CD4-positive, CD25-positive, alpha-beta regulatory T cell (primary cell): ENCODE data around the gene NGF. TPM values are rescaled to one million over a fixed set of nuclear protein-coding genes. Genes with fewer than 3 reads are reported as not detected.

Source experiments
- ATAC-seq, 2 donors: fragments of 150-1000 bp; cut with Tn5 transposase; one replicate each; pipeline ENCODE4 v1.10.0; 2021; ENCODE audit warnings: low read depth in 2 of 2, moderate number of reproducible peaks in 2 of 2, moderate library complexity in 1 of 2
- DNase-seq, 3 donors: peaks; one replicate each; pipeline versions ENCODE4 v3.0.0 to v3.0.0-alpha.2; 2012 to 2022; ENCODE audit warnings: mixed read lengths in 1 of 3
- H3K27ac ChIP-seq: one replicate; pipeline ENCODE4 v1.7.0; 2013; ENCODE audit warnings: mild to moderate bottlenecking, low read length; ENCODE audit not compliant: insufficient read depth, poor library complexity, severe bottlenecking
- H3K27me3 ChIP-seq: one replicate; pipeline ENCODE4 v1.7.0; 2013; ENCODE audit warnings: low read length; ENCODE audit not compliant: control insufficient read depth, insufficient read depth
- H3K36me3 ChIP-seq: one replicate; pipeline ENCODE4 v1.7.0; 2013; ENCODE audit warnings: mild to moderate bottlenecking, low read length, moderate library complexity; ENCODE audit not compliant: control insufficient read depth, insufficient read depth
- H3K4me1 ChIP-seq: 2 replicates; pipeline ENCODE4 v1.7.0; 2013; ENCODE audit warnings: mild to moderate bottlenecking, low read length; ENCODE audit not compliant: insufficient read depth, control insufficient read depth, poor library complexity, severe bottlenecking
- H3K4me3 ChIP-seq: one replicate; pipeline ENCODE4 v1.7.0; 2013; ENCODE audit warnings: low read depth, mild to moderate bottlenecking, low read length, moderate library complexity
- H3K9me3 ChIP-seq, 2 experiments: 1 replicate in 1 of 2; 2 replicates in 1 of 2; pipeline ENCODE4 v1.7.0; 2013; ENCODE audit warnings: low read length in 2 of 2, mild to moderate bottlenecking in 1 of 2, moderate library complexity in 1 of 2; ENCODE audit not compliant: control insufficient read depth in 2 of 2
- H3K27ac Mint-ChIP-seq, 3 donors: one replicate each; pipeline ENCODE4 v1.8.0; 2020 to 2022; ENCODE audit warnings: mild to moderate bottlenecking in 3 of 3, mixed read lengths in 3 of 3, moderate library complexity in 2 of 3
- H3K27me3 Mint-ChIP-seq: one replicate; pipeline ENCODE4 v1.8.0; 2022; ENCODE audit warnings: mild to moderate bottlenecking, mixed read lengths
- H3K36me3 Mint-ChIP-seq: one replicate; pipeline ENCODE4 v1.8.0; 2020; ENCODE audit warnings: mixed read lengths
- H3K4me1 Mint-ChIP-seq, 4 donors: one replicate each; pipeline ENCODE4 v1.8.0; 2020 to 2022; ENCODE audit warnings: mixed read lengths in 4 of 4, mild to moderate bottlenecking in 1 of 4
- H3K4me3 Mint-ChIP-seq, 4 donors: one replicate each; pipeline ENCODE4 v1.8.0; 2020 to 2022; ENCODE audit warnings: mild to moderate bottlenecking in 4 of 4, mixed read lengths in 4 of 4, moderate library complexity in 3 of 4
- H3K9me3 Mint-ChIP-seq, 7 donors: one replicate each; pipeline ENCODE4 v1.8.0; 2020 to 2022; ENCODE audit warnings: mixed read lengths in 7 of 7, mild to moderate bottlenecking in 3 of 7, moderate library complexity in 2 of 7
- polyA plus RNA-seq, 4 donors: library from polyadenylated mRNA; unstranded; fragments of 300-500 nt; fragmentation: Illumina TruSeq; gene quantifications; one replicate each; pipeline ENCODE4 v1.2.3, GENCODE V29; 2021
- total RNA-seq: library from RNA; stranded (reverse); gene quantifications from one replicate; pipeline ENCODE4 v1.2.3, GENCODE V29; 2022

Gene NGF
- total and polyA plus RNA-seq, 5 donors from 2014 or later = not detected

DNA sequence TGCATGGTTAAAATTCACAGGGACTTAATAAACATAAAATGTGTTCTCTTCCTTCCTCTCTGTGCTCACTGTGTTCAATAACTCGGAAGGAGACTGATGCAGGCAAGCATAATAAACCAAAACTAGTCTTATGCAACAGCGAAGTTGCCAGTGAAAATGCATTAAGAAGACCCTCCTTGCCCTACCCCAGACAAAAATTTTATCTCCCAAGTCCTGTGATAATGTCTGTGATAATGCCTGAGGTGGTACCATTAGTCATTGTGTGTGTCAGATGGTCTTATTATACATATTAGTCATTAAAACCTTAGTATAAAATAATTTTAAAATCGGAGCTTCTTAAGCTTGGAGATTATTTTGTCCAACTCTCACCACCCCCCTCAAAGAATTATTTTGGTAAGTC lies 97.8 kb downstream of the NGF start:
- no peak overlapping the region for H3K4me3 Mint-ChIP-seq
- no peaks in the 10 kb centered on the region for H3K4me1 ChIP-seq
- ATAC-seq (no peak), DNase-seq (no peak)
- no peak overlapping the region for H3K27ac ChIP-seq
- H3K4me3 ChIP-seq = no peak overlapping the region
- H3K4me1 Mint-ChIP-seq = no peaks in the 10 kb centered on the region
- no peak overlapping the region for H3K27ac Mint-ChIP-seq
- H3K9me3 ChIP-seq = no peaks in the 10 kb centered on the region
- H3K9me3 Mint-ChIP-seq = peaks cover 0 to 8% (median 0%) of the 10 kb centered on the region in 7 donors
- no peaks in the 10 kb centered on the region for H3K36me3 ChIP-seq
- H3K36me3 Mint-ChIP-seq = no peaks in the 10 kb centered on the region
- peaks cover 5% of the 10 kb centered on the region for H3K27me3 Mint-ChIP-seq
- peaks cover 6% of the 10 kb centered on the region for H3K27me3 ChIP-seq

DNA sequence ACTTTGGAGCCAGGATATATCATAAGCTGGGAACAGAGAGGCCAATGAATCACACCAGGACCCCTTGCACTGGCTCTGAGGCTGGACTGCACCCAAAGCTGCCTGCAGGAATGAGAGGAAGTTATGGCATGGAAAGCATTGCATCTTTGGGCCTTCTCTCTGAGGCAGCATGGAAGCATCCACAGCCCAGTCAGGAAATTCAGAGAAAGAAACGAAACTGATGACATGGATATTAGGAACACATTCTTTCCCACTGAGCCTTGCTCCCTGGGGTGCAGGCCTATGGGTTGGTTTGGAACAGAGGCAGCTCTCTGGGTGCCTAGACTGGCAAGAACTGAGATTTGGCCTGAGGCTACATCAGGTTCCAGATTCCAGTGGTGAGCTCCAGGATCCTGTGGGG lies 98.6 kb downstream of the NGF start:
- Mint-ChIP-seq H3K27ac (no peak overlapping the region), H3K4me1 (no peaks in the 10 kb centered on the region), H3K27me3 (peaks cover 4% of the 10 kb centered on the region), H3K4me3 (no peak overlapping the region), H3K36me3 (no peaks in the 10 kb centered on the region), H3K9me3 (peaks cover 0 to 8% (median 0%) of the 10 kb centered on the region in 7 donors)
- no peak overlapping the region for H3K27ac ChIP-seq
- ATAC-seq (no peak), DNase-seq (no peak)
- H3K27me3 ChIP-seq = peaks cover 6% of the 10 kb centered on the region
- H3K4me3 ChIP-seq = no peak overlapping the region
- H3K36me3 ChIP-seq = no peaks in the 10 kb centered on the region
- no peaks in the 10 kb centered on the region for H3K4me1 ChIP-seq
- no peaks in the 10 kb centered on the region for H3K9me3 ChIP-seq

DNA sequence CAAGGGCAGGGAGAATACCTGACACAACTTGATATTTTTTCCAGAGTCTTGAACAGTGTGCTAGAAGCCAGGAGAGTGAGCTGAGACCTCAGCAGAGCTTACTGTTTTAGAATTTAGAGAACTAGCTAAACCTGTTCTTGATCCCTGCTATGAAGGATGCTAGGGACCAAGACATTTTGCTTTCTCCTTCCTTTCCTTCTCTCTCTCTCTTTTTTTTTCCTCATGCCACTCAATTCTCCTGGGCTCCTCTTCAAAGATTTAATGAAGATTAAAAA lies 99.0 kb downstream of the NGF start:
- DNase-seq (no peak), ATAC-seq (no peak)
- no peak overlapping the region for H3K4me3 ChIP-seq
- Mint-ChIP-seq H3K4me1 (no peaks in the 10 kb centered on the region), H3K27me3 (peaks cover under 1% of the 10 kb centered on the region), H3K36me3 (no peaks in the 10 kb centered on the region), H3K4me3 (no peak overlapping the region), H3K9me3 (peaks cover 0 to 8% (median 0%) of the 10 kb centered on the region in 7 donors), H3K27ac (no peak overlapping the region)
- peaks cover 6% of the 10 kb centered on the region for H3K27me3 ChIP-seq
- H3K9me3 ChIP-seq = no peaks in the 10 kb centered on the region
- H3K36me3 ChIP-seq = no peaks in the 10 kb centered on the region
- H3K4me1 ChIP-seq = no peaks in the 10 kb centered on the region
- no peak overlapping the region for H3K27ac ChIP-seq

DNA sequence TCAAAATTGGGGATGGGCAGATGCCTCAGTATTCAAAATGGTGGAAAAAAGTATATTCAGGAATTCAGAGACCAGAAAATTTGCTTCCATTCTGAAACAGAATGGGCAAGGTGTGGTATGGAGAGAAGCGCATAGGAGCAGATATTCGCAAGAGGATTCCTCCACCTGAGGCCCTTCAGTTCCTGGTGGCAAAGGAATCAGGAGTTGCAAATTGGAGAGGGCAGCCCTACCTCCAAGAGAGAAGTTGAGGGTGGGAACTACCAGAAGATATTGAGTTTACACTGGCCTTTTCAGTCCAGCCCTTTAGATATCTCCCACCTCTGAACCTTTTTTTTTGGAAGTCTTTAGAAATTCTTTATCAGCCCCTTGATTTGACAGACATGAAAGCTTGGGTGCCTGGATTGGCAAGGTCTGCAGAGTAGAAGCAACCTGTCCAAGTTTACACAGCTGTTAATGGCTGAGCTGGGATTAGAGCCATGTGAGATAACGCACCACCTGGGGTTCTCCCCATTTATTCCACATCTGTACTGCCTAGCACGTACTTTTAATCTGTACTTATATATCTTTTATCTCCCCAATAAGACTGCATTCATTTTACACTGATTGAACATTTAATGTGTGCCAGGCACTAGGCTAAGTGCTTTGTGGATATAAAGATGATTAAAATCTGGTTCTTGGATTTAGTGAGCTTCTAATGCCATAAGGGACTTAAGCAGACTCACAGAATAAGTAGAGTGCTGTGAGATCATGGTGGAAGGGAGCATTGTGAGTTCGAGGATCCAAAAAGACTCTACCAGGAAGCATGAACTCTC lies 99.5 kb downstream of the NGF start:
- Mint-ChIP-seq H3K4me3 (no peak overlapping the region), H3K36me3 (no peaks in the 10 kb centered on the region)
- no peak for ATAC-seq

GRCh38 chr1:115237507-115237906 lies 100.5 kb downstream of the NGF start:
- H3K9me3 Mint-ChIP-seq = peaks cover 0 to 8% (median 0%) of the 10 kb centered on the region in 7 donors
- no peaks in the 10 kb centered on the region for H3K36me3 Mint-ChIP-seq
- peaks cover 4% of the 10 kb centered on the region for H3K27me3 ChIP-seq
- no peak overlapping the region for H3K4me3 Mint-ChIP-seq
- no peak for ATAC-seq
- H3K36me3 ChIP-seq = no peaks in the 10 kb centered on the region
- H3K9me3 ChIP-seq = no peaks in the 10 kb centered on the region
- H3K4me1 Mint-ChIP-seq = no peaks in the 10 kb centered on the region
- no peaks in the 10 kb centered on the region for H3K27me3 Mint-ChIP-seq
- H3K4me3 ChIP-seq = no peak overlapping the region
- H3K4me1 ChIP-seq = no peaks in the 10 kb centered on the region
- no peak overlapping the region for H3K27ac Mint-ChIP-seq
- no peak for DNase-seq
- H3K27ac ChIP-seq = no peak overlapping the region

More for the DNA sequence above, 99.5 kb downstream of the NGF start:
- no peaks in the 10 kb centered on the region for H3K36me3 ChIP-seq
- Mint-ChIP-seq H3K27me3 (no peaks in the 10 kb centered on the region), H3K27ac (no peak overlapping the region), H3K9me3 (peaks cover 0 to 8% (median 0%) of the 10 kb centered on the region in 7 donors), H3K4me1 (no peaks in the 10 kb centered on the region)
- H3K27ac ChIP-seq = no peak overlapping the region
- H3K9me3 ChIP-seq = no peaks in the 10 kb centered on the region
- no peaks in the 10 kb centered on the region for H3K4me1 ChIP-seq
- peaks cover 6% of the 10 kb centered on the region for H3K27me3 ChIP-seq
- DNase-seq = no peak
- H3K4me3 ChIP-seq = no peak overlapping the region

- Mint-ChIP-seq H3K4me3 (no peak overlapping the region), H3K36me3 (no peaks in the 10 kb centered on the region), H3K27ac (no peak overlapping the region), H3K4me1 (no peaks in the 10 kb centered on the region), H3K9me3 (peaks cover 0 to 7% (median 0%) of the 10 kb centered on the region in 7 donors), H3K27me3 (no peaks in the 10 kb centered on the region)
- Histone ChIP-seq H3K27me3 (peaks cover 2% of the 10 kb centered on the region), H3K27ac (no peak overlapping the region), H3K9me3 (no peaks in the 10 kb centered on the region), H3K4me3 (no peak overlapping the region), H3K4me1 (no peaks in the 10 kb centered on the region), H3K36me3 (no peaks in the 10 kb centered on the region)
- DNase-seq (no peak), ATAC-seq (no peak)
Observed at GRCh38 chr1:115237023-115237422, 101.0 kb downstream of the NGF start.

Other genes with a start within 250 kb of the NGF start
- gene TSPAN2, start 248.7 kb downstream of the NGF start, total RNA-seq = 5.0 TPM
- 1 to 10 TPM; 1.1 to 4.2 (median 2.5) TPM for gene TSPAN2, start 248.7 kb downstream of the NGF start, polyA plus RNA-seq